T-cell (primary cell): ENCODE results near the gene HERC4. TPM values are rescaled to one million over a fixed set of nuclear protein-coding genes. Genes with fewer than 3 reads are reported as not detected.

Experiments used
- ATAC-seq, 4 experiments: fragments of 200-7000 bp in 3 of 4; fragments of 150-1000 bp in 1 of 4; cut with Tn5 transposase; replicated peaks in 1 of 4; 1 replicate in 3 of 4; 2 replicates in 1 of 4; pipeline ENCODE4 v1.10.0; 2021; ENCODE audit warnings: moderate library complexity in 3 of 4, mild to moderate bottlenecking in 2 of 4, moderate number of reproducible peaks in 1 of 4
- CTCF ChIA-PET, 2 donors: fragments of 300-600 bp; sonication (Branson Sonifier 250); formaldehyde crosslinking; loops; one replicate each; lab custom pipeline; 2022; ENCODE audit warnings: antibody characterized with exemption in 2 of 2; lab: Charles Lee
- POLR2A ChIA-PET, 2 donors: fragments of 300-600 bp; sonication (Branson Sonifier 250); formaldehyde crosslinking; loops; one replicate each; lab custom pipeline; 2022; ENCODE audit warnings: antibody characterized with exemption in 2 of 2; lab: Charles Lee
- DNase-seq, 35 experiments: peaks; one replicate each; pipeline versions ENCODE4 v3.0.0 to v3.0.0-alpha.2; 2013 to 2023
- H3K27ac ChIP-seq: one replicate; pipeline ENCODE4 v1.5.1; 2013; ENCODE audit warnings: low read length
- H3K27me3 ChIP-seq, 2 experiments: replicated peaks in 1 of 2; 1 replicate in 1 of 2; 2 replicates in 1 of 2; pipeline versions ENCODE4 v1.6.1 to v1.7.0; 2013; ENCODE audit warnings: low read length in 1 of 2, mixed read lengths in 1 of 2; ENCODE audit not compliant: control insufficient read depth in 2 of 2, insufficient read depth in 2 of 2; ENCODE audit errors: extremely low read depth in 1 of 2
- H3K36me3 ChIP-seq, 2 donors: 1 replicate in 1 of 2; 2 replicates in 1 of 2; pipeline versions ENCODE4 v1.6.1 to v1.7.0; 2013; ENCODE audit warnings: low read length in 1 of 2; ENCODE audit not compliant: control insufficient read depth in 2 of 2, insufficient read depth in 1 of 2; ENCODE audit errors: extremely low read depth in 1 of 2
- H3K4me1 ChIP-seq, 2 experiments: 1 replicate in 1 of 2; 2 replicates in 1 of 2; pipeline versions ENCODE4 v1.6.1 to v1.7.0; 2013; ENCODE audit warnings: low read length in 2 of 2, mixed read lengths in 1 of 2; ENCODE audit not compliant: insufficient read depth in 2 of 2, control insufficient read depth in 1 of 2; ENCODE audit errors: extremely low read depth in 1 of 2
- H3K4me3 ChIP-seq, 2 donors: 1 replicate in 1 of 2; 2 replicates in 1 of 2; pipeline versions ENCODE4 v1.5.1 to v1.7.0; 2013; ENCODE audit warnings: mild to moderate bottlenecking in 2 of 2, low read length in 1 of 2, moderate library complexity in 1 of 2; ENCODE audit not compliant: control insufficient read depth in 1 of 2; ENCODE audit errors: extremely low read depth in 1 of 2
- H3K9me3 ChIP-seq: 2 replicates; pipeline ENCODE4 v1.7.0; 2013
- H3K27ac Mint-ChIP-seq, 2 donors: one replicate each; pipeline ENCODE4 v1.8.0; 2020 to 2021; ENCODE audit warnings: mild to moderate bottlenecking in 2 of 2, mixed read lengths in 2 of 2
- H3K27me3 Mint-ChIP-seq, 2 donors: one replicate each; pipeline ENCODE4 v1.8.0; 2021 to 2022; ENCODE audit warnings: mixed read lengths in 2 of 2
- H3K36me3 Mint-ChIP-seq: one replicate; pipeline ENCODE4 v1.8.0; 2021; ENCODE audit warnings: mixed read lengths
- H3K4me1 Mint-ChIP-seq, 3 donors: one replicate each; pipeline ENCODE4 v1.8.0; 2020 to 2022; ENCODE audit warnings: mixed read lengths in 3 of 3, mild to moderate bottlenecking in 1 of 3
- H3K4me3 Mint-ChIP-seq, 3 donors: one replicate each; pipeline ENCODE4 v1.8.0; 2020 to 2022; ENCODE audit warnings: mild to moderate bottlenecking in 3 of 3, mixed read lengths in 3 of 3, moderate library complexity in 3 of 3
- H3K9me3 Mint-ChIP-seq, 3 donors: one replicate each; pipeline ENCODE4 v1.8.0; 2020 to 2022; ENCODE audit warnings: mixed read lengths in 3 of 3
- WGBS: methylation state at CpG from one replicate; pipeline ENCODE4 v1.1.5; 2013; ENCODE audit warnings: missing lambda C conversion rate; ENCODE audit not compliant: insufficient coverage; 5-methylcytosine and 5-hydroxymethylcytosine counted together
- total RNA-seq, 35 experiments: library from RNA in 6 of 35; stranded (reverse) in 6 of 35; fragments of 120-200 nt in 1 of 35; gene quantifications; one replicate each; pipeline versions ENCODE4 v1.2.1 to v1.2.4 and lab custom pipeline; 2013 to 2026

HERC4 gene
- total RNA-seq, 5 donors from 2014 or later (not counting 1 experiment from before 2014, with no cell fraction given): 63.0 to 81.6 (median 77.5) TPM

DNA sequence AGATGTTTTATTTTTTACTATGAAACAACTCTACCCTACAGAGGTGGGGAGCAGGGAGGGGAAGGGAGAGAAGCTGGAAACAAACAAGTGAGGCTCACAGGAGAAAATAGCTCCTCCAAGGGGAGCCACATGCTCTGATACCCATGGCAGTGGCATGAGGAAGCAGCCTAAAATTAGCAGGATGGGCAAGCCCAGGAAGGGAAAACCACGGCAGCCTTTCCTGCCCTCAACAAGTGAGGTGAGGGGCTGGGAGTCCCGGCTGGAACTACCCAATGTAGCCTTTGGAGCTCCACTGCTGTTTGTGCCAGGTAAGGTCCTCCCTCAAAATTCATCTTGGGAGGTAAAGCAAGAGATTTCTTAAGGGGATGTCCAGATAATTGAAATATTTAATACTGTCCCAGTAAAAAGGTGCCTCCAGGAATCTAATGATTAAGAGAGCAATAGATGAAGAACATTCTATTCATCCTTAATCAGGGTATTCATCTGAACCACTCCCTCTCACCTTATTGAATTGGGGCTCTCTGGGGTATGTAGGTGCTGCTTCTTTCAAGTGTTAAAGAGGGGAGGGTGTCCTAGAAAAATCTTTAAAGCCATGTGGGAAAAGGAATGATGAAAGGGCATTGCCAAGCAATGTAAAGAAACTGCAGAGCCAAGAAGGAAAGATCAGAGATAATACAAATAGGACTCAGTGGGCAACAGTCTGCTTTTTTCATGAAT lies 12.8 kb upstream of the HERC4 start:
- H3K9me3 ChIP-seq: no peaks in the 10 kb centered on the region
- H3K4me3 ChIP-seq: no peak overlapping the region
- no peaks in the 10 kb centered on the region for H3K36me3 ChIP-seq
- no peak overlapping the region for H3K27ac ChIP-seq
- CTCF ChIA-PET: no interaction called here
- Mint-ChIP-seq H3K27me3 (peaks cover under 1 to 3% of the 10 kb centered on the region in 2 donors), H3K36me3 (no peaks in the 10 kb centered on the region), H3K9me3 (no peaks in the 10 kb centered on the region), H3K4me3 (no peak overlapping the region), H3K27ac (no peak overlapping the region), H3K4me1 (peaks cover 3 to 6% (median 5%) of the 10 kb centered on the region in 3 donors)
- H3K4me1 ChIP-seq: no peaks in the 10 kb centered on the region
- peaks cover 0 to 3% of the 10 kb centered on the region in 2 experiments for H3K27me3 ChIP-seq
- DNase-seq (no peak), ATAC-seq (no peak)
- POLR2A ChIA-PET: no interaction called here
- 57% methylated on average over 1 of the region's 2 CpGs for WGBS

DNA sequence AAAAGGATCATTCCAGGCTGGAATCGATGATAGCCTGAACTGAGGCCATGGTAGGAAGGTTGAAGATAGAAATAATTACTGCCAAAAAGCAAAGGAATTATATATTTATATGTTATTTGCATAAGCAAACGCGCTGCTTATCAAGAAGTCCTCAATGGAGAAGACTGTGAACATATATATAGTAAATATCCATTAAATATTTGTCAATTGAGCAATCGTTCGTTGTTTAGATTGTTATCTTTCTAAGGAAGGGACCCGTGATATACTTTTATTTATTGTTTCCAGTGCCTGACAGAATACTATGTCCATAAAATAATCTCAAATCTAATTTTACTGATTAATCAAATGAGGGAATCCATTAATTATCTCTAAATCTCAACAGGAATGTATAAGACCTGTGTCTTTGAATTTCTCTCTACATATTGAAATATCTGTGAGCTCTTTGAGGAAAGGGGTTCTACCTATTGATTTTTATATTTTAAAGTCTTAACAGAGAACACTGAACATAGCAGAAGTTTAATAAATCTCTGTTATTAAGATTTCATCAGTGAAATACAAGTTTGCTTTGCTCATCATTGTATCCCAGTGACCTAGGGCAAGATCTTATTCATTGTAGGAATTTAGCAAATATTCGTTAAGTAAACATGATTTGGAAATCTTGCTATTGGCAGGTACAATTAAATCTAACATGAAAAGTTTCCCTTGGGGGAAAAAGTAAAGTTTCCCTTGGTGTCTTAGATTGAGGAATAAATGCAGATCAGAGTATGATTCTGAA lies 12.0 kb upstream of the HERC4 start:
- H3K4me1 Mint-ChIP-seq: peaks cover 3 to 6% (median 5%) of the 10 kb centered on the region in 3 donors
- H3K36me3 ChIP-seq: no peaks in the 10 kb centered on the region

DNA sequence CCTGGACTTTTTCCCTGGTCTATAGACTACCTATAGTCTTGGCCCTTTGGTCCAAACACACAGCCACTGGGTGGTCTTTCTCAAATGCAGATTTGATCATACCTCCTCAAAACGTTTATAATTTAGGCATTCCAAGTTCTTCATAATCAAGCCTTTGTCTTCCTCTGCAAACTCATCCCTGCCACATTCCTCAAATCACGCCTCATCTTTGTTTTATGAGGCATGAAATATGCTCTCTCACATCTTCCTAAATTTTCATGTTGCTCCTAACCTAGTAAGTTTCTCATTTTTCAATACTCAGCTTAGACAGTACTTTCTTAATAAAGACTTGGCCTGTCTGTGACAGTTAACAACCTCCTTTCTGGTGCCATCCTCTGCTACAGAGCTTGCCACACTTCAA lies 10.9 kb upstream of the HERC4 start:
- POLR2A ChIA-PET: no interaction called here
- CTCF ChIA-PET: no interaction called here

More for the DNA sequence above, 12.0 kb upstream of the HERC4 start:
- H3K9me3 Mint-ChIP-seq: no peaks in the 10 kb centered on the region
- no peak overlapping the region for H3K4me3 Mint-ChIP-seq
- Histone ChIP-seq H3K27ac (no peak overlapping the region), H3K4me3 (no peak overlapping the region), H3K27me3 (peaks cover 0 to 3% of the 10 kb centered on the region in 2 experiments), H3K4me1 (no peaks in the 10 kb centered on the region), H3K9me3 (no peaks in the 10 kb centered on the region)
- ChIA-PET CTCF (no interaction called here), POLR2A (interaction anchor here in 1 of 2 donors (0.7 kb wide), 1 partner anchor 41 kb away, joined by 3 read pairs; no protein-coding TSS in a partner anchor)
- DNase-seq (no peak), ATAC-seq (no peak)
- WGBS: no CpG with 5 or more reads among the region's 7 CpGs
- peaks cover 4 to 6% of the 10 kb centered on the region in 2 donors for H3K27me3 Mint-ChIP-seq
- H3K27ac Mint-ChIP-seq: no peak overlapping the region
- H3K36me3 Mint-ChIP-seq: no peaks in the 10 kb centered on the region

DNA sequence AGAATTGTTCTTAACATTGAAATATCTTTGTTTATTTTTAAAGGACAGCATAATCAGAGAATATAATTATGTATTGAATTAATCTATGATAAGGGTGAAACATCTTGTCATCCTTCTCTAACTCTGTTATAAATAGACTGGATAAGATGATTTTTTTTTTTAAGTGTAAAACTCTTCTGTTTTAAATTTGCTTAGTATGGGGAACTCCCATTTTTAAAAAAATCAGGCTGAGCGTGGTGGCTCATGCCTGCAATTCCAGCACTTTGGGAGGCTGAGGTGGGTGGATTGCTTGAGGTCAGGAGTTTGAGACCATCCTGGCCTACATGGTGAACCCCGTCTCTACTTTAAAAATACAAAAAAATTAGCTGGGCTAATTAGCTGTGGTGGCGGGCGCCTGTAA lies 9.4 kb upstream of the HERC4 start:
- Histone ChIP-seq H3K9me3 (no peaks in the 10 kb centered on the region), H3K27me3 (peaks cover 0 to 3% of the 10 kb centered on the region in 2 experiments), H3K4me1 (no peaks in the 10 kb centered on the region), H3K4me3 (no peak overlapping the region), H3K27ac (no peak overlapping the region), H3K36me3 (no peaks in the 10 kb centered on the region)
- Mint-ChIP-seq H3K4me1 (peaks cover 3 to 6% (median 5%) of the 10 kb centered on the region in 3 donors), H3K36me3 (no peaks in the 10 kb centered on the region), H3K27me3 (peaks cover 6 to 8% of the 10 kb centered on the region in 2 donors), H3K4me3 (no peak overlapping the region), H3K27ac (no peak overlapping the region), H3K9me3 (no peaks in the 10 kb centered on the region)
- POLR2A ChIA-PET: no interaction called here
- no peak for ATAC-seq
- no peak for DNase-seq
- CTCF ChIA-PET: interaction anchor here in 1 of 2 donors (0.7 kb wide), 2 partner anchors 237 to 324 kb away, joined by 3 to 6 read pairs; no protein-coding TSS in a partner anchor
- 83% methylated on average over 1 of the region's 4 CpGs for WGBS

More for the DNA sequence above, 10.9 kb upstream of the HERC4 start:
- Mint-ChIP-seq H3K27ac (no peak overlapping the region), H3K36me3 (no peaks in the 10 kb centered on the region), H3K4me3 (no peak overlapping the region), H3K4me1 (peaks cover 3 to 6% (median 5%) of the 10 kb centered on the region in 3 donors), H3K27me3 (peaks cover 5 to 6% of the 10 kb centered on the region in 2 donors), H3K9me3 (no peaks in the 10 kb centered on the region)
- Histone ChIP-seq H3K27me3 (peaks cover 0 to 3% of the 10 kb centered on the region in 2 experiments), H3K9me3 (no peaks in the 10 kb centered on the region), H3K4me3 (no peak overlapping the region), H3K4me1 (no peaks in the 10 kb centered on the region), H3K36me3 (no peaks in the 10 kb centered on the region), H3K27ac (no peak overlapping the region)
- 70% methylated on average over 2 of the region's 2 CpGs for WGBS
- no peak for ATAC-seq
- no peak for DNase-seq

DNA sequence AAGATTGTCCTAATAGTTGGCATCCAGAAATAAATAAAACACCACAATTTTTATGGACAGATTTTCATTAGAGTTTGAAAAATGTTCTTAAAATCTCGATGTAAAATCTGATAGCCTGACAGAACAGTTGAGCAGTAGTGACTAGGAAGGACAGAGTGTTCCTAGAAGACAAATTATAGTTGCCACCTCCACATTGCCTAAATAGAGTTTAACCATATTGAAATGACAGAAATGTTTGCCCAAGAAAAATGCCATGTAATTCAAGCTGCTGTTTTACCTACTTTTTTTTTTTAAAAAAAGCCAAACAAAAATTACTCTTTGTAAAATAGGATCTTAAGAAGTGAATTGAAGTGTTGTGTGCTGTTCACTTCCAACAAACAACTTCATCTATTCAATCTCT lies 8.9 kb upstream of the HERC4 start:
- H3K27me3 Mint-ChIP-seq: peaks cover 6 to 8% of the 10 kb centered on the region in 2 donors
- H3K9me3 Mint-ChIP-seq: no peaks in the 10 kb centered on the region
- Histone ChIP-seq H3K9me3 (no peaks in the 10 kb centered on the region), H3K27ac (no peak overlapping the region), H3K36me3 (no peaks in the 10 kb centered on the region), H3K27me3 (peaks cover 0 to 6% of the 10 kb centered on the region in 2 experiments), H3K4me1 (no peaks in the 10 kb centered on the region), H3K4me3 (no peak overlapping the region)
- H3K4me1 Mint-ChIP-seq: peaks cover 3 to 5% (median 5%) of the 10 kb centered on the region in 3 donors
- no CpG with 5 or more reads among the region's 1 CpG for WGBS
- H3K36me3 Mint-ChIP-seq: no peaks in the 10 kb centered on the region
- no peak overlapping the region for H3K4me3 Mint-ChIP-seq
- ChIA-PET POLR2A (no interaction called here), CTCF (interaction anchor here in 1 of 2 donors (1.4 kb wide), 1 partner anchor 72 kb away, joined by 4 read pairs; no protein-coding TSS in a partner anchor)
- H3K27ac Mint-ChIP-seq: no peak overlapping the region
- DNase-seq (no peak), ATAC-seq (no peak)

DNA sequence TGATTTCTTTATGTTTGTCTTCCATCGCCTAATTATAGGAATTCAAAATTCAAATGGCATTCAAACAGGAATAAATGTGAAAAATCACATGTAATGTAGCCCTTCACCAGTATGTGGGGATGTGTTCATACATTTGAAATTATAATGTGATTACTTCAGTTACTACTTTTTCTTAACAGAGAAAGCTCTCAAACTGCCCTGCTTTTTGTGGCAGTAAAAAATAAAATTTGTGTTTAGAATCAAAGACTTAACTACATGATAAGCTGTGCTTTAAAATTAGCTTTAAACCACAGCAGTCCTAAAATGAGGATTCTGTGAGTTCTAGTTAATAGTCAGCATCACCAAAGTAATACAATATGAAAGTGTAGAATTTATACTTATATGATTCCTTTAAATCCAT lies 7.8 kb upstream of the HERC4 start:
- Mint-ChIP-seq H3K9me3 (no peaks in the 10 kb centered on the region), H3K36me3 (no peaks in the 10 kb centered on the region), H3K27ac (no peak overlapping the region), H3K4me3 (no peak overlapping the region), H3K4me1 (peaks cover 0 to 2% (median 0%) of the 10 kb centered on the region in 3 donors), H3K27me3 (peaks cover 6 to 8% of the 10 kb centered on the region in 2 donors)
- peaks cover 0 to 7% of the 10 kb centered on the region in 2 experiments for H3K27me3 ChIP-seq
- no CpG with 5 or more reads among the region's 1 CpG for WGBS
- no peak for ATAC-seq
- H3K27ac ChIP-seq: no peak overlapping the region
- no peaks in the 10 kb centered on the region for H3K9me3 ChIP-seq
- no peaks in the 10 kb centered on the region for H3K4me1 ChIP-seq
- H3K4me3 ChIP-seq: no peak overlapping the region
- ChIA-PET POLR2A (no interaction called here), CTCF (interaction anchor here in 1 of 2 donors (1.4 kb wide), 1 partner anchor 73 kb away, joined by 4 read pairs; no protein-coding TSS in a partner anchor)
- no peaks in the 10 kb centered on the region for H3K36me3 ChIP-seq
- no peak for DNase-seq
